HepG2 (cell line): ENCODE results near the gene TFB1M. TPM values are rescaled to one million over a fixed set of nuclear protein-coding genes. Genes with fewer than 3 reads are reported as not detected.

Experiments
- DBP ChIP-seq: sonication (generic); formaldehyde crosslinking; IDR thresholded peaks from 2 replicates; pipeline ENCODE4 v1.4.0; 2020; ENCODE audit warnings: missing genetic modification reagents; ENCODE audit errors: not compliant biosample characterization
- ETV5 ChIP-seq: IDR thresholded peaks from 2 replicates; pipeline ENCODE4 v1.6.1; 2018; ENCODE audit warnings: missing biosample characterization, missing genetic modification reagents, inconsistent platforms, borderline replicate concordance
- HHEX ChIP-seq: IDR thresholded peaks from 2 replicates; pipeline ENCODE4 v1.6.1; 2016; ENCODE audit warnings: control low read depth
- NCOR1 ChIP-seq: fragments of 200-600 bp; sonication (generic); IDR thresholded peaks from 2 replicates; pipeline ENCODE4 v1.7.0; 2017; ENCODE audit warnings: antibody characterized with exemption, low read length, borderline replicate concordance
- NFYC ChIP-seq: IDR thresholded peaks from 2 replicates; pipeline ENCODE4 v1.6.1; 2016; ENCODE audit warnings: missing genetic modification reagents, missing compliant biosample characterization
- SIN3B ChIP-seq: fragments of 150-350 bp; IDR thresholded peaks from 2 replicates; pipeline ENCODE4 v1.6.1; 2014; ENCODE audit warnings: low read length
- SRSF1 ChIP-seq: fragments of 200-400 bp; formaldehyde crosslinking; optimal IDR thresholded peaks from 2 replicates; pipeline ENCODE3; 2017; ENCODE audit warnings: mild to moderate bottlenecking, low read depth, low read length, moderate library complexity
- TBX2 ChIP-seq: sonication (generic); formaldehyde crosslinking; IDR thresholded peaks from 2 replicates; pipeline ENCODE4 v1.5.0; 2020; ENCODE audit warnings: missing genetic modification reagents, mild to moderate bottlenecking, borderline replicate concordance
- THRA ChIP-seq: sonication (generic); formaldehyde crosslinking; IDR thresholded peaks from 2 replicates; pipeline ENCODE4 v1.4.0; 2020; ENCODE audit warnings: missing genetic modification reagents, borderline replicate concordance
- ZBTB46 ChIP-seq: sonication (generic); formaldehyde crosslinking; IDR thresholded peaks from 2 replicates; pipeline ENCODE4 v1.4.0; 2020; ENCODE audit warnings: mild to moderate bottlenecking, missing genetic modification reagents, borderline replicate concordance
- ZNF44 ChIP-seq: sonication (generic); formaldehyde crosslinking; IDR thresholded peaks from 2 replicates; pipeline ENCODE4 v1.5.1; 2020; ENCODE audit warnings: mild to moderate bottlenecking, missing genetic modification reagents
- ZNF580 ChIP-seq: IDR thresholded peaks from 2 replicates; pipeline ENCODE4 v1.6.1; 2016; ENCODE audit warnings: low read depth, borderline replicate concordance
- polyA plus RNA-seq, 8 experiments: library from polyadenylated mRNA; depleted of rRNA in 3 of 8; stranded (reverse) in 7 of 8; unstranded in 1 of 8; fragments of >200 nt; fragmentation: Illumina TruSeq in 4 of 8; extraction: Trizol in 4 of 8; gene quantifications; 2 replicates each; pipeline versions ENCODE4 v1.2.1 to v1.2.3, GENCODE V29; 2011 to 2016; ENCODE audit warnings: low read depth in 4 of 8, missing spikeins in 1 of 8, mixed read lengths in 1 of 8; ENCODE audit not compliant: insufficient read depth in 1 of 8
- total RNA-seq, 5 experiments: library from RNA; depleted of rRNA; stranded (reverse); fragments of >200 nt; fragmentation: Illumina TruSeq; extraction: Trizol; gene quantifications; 2 replicates each; pipeline ENCODE4 v1.2.3, GENCODE V29; 2016; ENCODE audit warnings: low read depth in 1 of 5
- TF ChIP-seq, protein P1 (sequence below): sonication (generic); formaldehyde crosslinking; IDR thresholded peaks from 2 replicates; pipeline ENCODE4 v1.4.0; 2020; ENCODE audit warnings: missing genetic modification reagents, borderline replicate concordance
- TF ChIP-seq, protein P2 (sequence below): IDR thresholded peaks from 2 replicates; pipeline ENCODE4 v1.6.1; 2018; ENCODE audit warnings: missing genetic modification reagents, mild to moderate bottlenecking, missing compliant biosample characterization

Gene TFB1M
- total and polyA plus RNA-seq, 2 of the 13 experiments (the other 11 are each of a cell fraction or from before 2014, with no cell fraction given) = 91.4 to 122 TPM

DNA sequence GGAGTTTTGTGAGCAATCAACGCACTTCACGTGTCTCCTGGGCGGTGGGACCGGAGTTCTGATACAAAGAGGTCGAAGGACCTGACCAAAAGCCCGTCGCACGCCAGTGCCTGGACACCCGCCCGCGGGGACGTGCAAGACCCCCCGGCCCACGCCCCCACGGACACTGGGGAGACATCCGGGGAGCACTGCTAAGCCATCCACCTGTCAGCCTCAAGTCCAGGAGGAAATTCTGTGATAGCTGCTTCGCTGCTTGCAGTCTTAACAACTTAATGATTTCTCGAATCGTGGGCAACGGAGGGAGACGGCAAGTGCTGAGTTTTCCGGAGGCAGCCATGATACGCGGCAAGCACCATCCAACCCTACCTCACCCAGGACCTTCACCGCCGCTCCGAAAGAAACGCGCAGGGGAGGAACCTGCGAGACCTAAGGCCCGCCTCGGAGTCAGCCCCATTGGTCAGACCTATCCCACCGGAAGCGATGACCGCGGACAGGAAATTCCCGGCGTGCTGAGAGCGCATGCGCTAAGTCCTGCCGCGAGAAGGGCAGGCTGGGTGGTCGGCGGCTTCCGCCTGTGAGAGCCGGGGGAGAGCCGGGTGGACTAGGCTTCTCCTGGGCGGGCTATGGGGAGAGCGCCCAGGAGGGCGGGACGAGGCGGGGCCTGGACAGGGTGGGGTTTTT, at the start of gene TFB1M (continued):
- TF ChIP-seq, protein P1, sequence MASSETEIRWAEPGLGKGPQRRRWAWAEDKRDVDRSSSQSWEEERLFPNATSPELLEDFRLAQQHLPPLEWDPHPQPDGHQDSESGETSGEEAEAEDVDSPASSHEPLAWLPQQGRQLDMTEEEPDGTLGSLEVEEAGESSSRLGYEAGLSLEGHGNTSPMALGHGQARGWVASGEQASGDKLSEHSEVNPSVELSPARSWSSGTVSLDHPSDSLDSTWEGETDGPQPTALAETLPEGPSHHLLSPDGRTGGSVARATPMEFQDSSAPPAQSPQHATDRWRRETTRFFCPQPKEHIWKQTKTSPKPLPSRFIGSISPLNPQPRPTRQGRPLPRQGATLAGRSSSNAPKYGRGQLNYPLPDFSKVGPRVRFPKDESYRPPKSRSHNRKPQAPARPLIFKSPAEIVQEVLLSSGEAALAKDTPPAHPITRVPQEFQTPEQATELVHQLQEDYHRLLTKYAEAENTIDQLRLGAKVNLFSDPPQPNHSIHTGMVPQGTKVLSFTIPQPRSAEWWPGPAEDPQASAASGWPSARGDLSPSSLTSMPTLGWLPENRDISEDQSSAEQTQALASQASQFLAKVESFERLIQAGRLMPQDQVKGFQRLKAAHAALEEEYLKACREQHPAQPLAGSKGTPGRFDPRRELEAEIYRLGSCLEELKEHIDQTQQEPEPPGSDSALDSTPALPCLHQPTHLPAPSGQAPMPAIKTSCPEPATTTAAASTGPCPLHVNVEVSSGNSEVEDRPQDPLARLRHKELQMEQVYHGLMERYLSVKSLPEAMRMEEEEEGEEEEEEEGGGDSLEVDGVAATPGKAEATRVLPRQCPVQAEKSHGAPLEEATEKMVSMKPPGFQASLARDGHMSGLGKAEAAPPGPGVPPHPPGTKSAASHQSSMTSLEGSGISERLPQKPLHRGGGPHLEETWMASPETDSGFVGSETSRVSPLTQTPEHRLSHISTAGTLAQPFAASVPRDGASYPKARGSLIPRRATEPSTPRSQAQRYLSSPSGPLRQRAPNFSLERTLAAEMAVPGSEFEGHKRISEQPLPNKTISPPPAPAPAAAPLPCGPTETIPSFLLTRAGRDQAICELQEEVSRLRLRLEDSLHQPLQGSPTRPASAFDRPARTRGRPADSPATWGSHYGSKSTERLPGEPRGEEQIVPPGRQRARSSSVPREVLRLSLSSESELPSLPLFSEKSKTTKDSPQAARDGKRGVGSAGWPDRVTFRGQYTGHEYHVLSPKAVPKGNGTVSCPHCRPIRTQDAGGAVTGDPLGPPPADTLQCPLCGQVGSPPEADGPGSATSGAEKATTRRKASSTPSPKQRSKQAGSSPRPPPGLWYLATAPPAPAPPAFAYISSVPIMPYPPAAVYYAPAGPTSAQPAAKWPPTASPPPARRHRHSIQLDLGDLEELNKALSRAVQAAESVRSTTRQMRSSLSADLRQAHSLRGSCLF (CRISPR knock-in tag) = 0 out of 2 replicates have a peak, but pooled peaks have one; percentile 65
- peak; percentile 27 for TF ChIP-seq TBX2 (CRISPR knock-in tag)
- TF ChIP-seq DBP (CRISPR knock-in tag) = peak; percentile 89
- TF ChIP-seq SRSF1 = peak; percentile 77
- TF ChIP-seq THRA (CRISPR knock-in tag) = peak; percentile 31; the same call in 1 of the 2 replicates
- peak; percentile 56 for TF ChIP-seq ZNF580 (CRISPR knock-in tag)
- TF ChIP-seq NFYC (CRISPR knock-in tag) = peak; percentile 85
- TF ChIP-seq ZBTB46 = peak; percentile 92; the same call in 1 of the 2 replicates
- TF ChIP-seq, protein P2, sequence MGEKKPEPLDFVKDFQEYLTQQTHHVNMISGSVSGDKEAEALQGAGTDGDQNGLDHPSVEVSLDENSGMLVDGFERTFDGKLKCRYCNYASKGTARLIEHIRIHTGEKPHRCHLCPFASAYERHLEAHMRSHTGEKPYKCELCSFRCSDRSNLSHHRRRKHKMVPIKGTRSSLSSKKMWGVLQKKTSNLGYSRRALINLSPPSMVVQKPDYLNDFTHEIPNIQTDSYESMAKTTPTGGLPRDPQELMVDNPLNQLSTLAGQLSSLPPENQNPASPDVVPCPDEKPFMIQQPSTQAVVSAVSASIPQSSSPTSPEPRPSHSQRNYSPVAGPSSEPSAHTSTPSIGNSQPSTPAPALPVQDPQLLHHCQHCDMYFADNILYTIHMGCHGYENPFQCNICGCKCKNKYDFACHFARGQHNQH = no peak; the same call in 1 of the 2 replicates
- no peak for TF ChIP-seq HHEX
- TF ChIP-seq ETV5 (CRISPR knock-in tag) = peak; percentile 63; the same call in 1 of the 2 replicates
- TF ChIP-seq ZNF44 (CRISPR knock-in tag) = peak; percentile 92; the same call in 1 of the 2 replicates
- no peak; the same call in 1 of the 2 replicates for TF ChIP-seq SIN3B
- TF ChIP-seq NCOR1 = no peak
